Measurements from ENCODE around the gene SRPK2. TPM values are rescaled to one million over a fixed set of nuclear protein-coding genes. Genes with fewer than 3 reads are reported as not detected.

SRPK2 gene
- total RNA-seq, 1 experiment from 2014 or later = 58.2 TPM

DNA sequence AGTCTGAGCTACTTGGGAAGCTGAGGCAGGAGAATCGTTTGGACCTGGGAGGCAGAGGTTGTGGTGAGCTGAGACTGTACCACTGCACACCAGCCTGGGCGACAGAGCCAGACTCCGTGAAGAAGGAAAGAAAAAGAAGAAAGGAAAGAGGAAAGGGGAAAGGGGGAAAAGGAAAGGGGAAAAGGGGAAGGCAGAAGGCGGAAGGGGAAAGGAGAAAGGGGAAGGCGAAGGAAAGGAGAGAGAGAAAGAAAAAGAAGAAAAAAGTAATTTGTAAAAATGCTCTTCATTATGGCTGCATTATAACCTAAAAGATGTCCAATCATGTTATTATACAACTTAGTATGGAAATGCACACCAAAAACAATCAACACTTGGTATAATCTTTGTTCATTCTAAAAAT lies 110.2 kb downstream of the SRPK2 start:
- Histone ChIP-seq H3K27ac (ENCODE audit: low read length) (no peak overlapping the region), H3K4me3 (ENCODE audit: low read depth in 2 of 2, low read length in 2 of 2) (no peak overlapping the region), H3K4me1 (ENCODE audit: control insufficient read depth, insufficient read depth, low read length) (no peaks in the 10 kb centered on the region), H3K27me3 (ENCODE audit: control insufficient read depth, insufficient read depth, low read length) (no peaks in the 10 kb centered on the region), H3K9me3 (ENCODE audit: control insufficient read depth, insufficient read depth, low read depth, low read length) (no peaks in the 10 kb centered on the region), H3K36me3 (ENCODE audit: control insufficient read depth, insufficient read depth, low read length) (no peaks in the 10 kb centered on the region)
- POLR2A ChIA-PET = no interaction called here
- no peak for TF ChIP-seq TCF7L2 (IDR thresholded peaks at IDR 0.05; ENCODE audit: low read depth, low read length)
- TF ChIP-seq, protein P1, sequence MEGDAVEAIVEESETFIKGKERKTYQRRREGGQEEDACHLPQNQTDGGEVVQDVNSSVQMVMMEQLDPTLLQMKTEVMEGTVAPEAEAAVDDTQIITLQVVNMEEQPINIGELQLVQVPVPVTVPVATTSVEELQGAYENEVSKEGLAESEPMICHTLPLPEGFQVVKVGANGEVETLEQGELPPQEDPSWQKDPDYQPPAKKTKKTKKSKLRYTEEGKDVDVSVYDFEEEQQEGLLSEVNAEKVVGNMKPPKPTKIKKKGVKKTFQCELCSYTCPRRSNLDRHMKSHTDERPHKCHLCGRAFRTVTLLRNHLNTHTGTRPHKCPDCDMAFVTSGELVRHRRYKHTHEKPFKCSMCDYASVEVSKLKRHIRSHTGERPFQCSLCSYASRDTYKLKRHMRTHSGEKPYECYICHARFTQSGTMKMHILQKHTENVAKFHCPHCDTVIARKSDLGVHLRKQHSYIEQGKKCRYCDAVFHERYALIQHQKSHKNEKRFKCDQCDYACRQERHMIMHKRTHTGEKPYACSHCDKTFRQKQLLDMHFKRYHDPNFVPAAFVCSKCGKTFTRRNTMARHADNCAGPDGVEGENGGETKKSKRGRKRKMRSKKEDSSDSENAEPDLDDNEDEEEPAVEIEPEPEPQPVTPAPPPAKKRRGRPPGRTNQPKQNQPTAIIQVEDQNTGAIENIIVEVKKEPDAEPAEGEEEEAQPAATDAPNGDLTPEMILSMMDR (IDR thresholded peaks at IDR 0.05) = no peak
- BruUV-seq (replicated peaks) = no TSS peak
- no peak for DNase-seq (ENCODE audit: low read depth, low spot score)
- intact Hi-C loops (cut with micrococcal nuclease; ENCODE audit: unreplicated experiment) (no loop called here), in situ Hi-C loops (cut with HindIII; ENCODE audit: low pct_unique_long_range_greater_than_20kb, low sequenced_read_pairs) (no loop called here)
- CTCF ChIA-PET = no interaction called here
- no peak for ATAC-seq

DNA sequence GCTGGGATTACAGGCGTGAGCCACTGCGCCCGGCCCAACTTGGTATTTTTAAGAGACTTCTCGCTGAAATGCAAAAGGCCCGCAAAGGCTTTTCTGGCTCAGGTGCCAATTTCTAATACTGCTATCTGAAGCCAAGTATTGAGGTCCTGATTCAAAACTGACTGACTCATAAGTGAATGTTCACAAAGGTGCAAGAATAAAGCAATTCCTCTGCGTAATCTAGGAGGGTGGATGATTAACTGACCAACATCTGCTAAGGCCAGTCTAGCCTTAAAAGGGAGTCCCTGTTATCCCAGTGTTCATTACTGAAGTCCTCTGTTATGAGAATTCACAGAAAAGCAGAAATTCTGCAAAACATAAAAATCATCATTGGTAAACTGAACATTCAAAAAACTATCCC lies 111.4 kb downstream of the SRPK2 start:
- ChIA-PET POLR2A (no interaction called here), CTCF (no interaction called here)
- Histone ChIP-seq H3K9me3 (ENCODE audit: control insufficient read depth, insufficient read depth, low read depth, low read length) (no peaks in the 10 kb centered on the region), H3K27me3 (ENCODE audit: control insufficient read depth, insufficient read depth, low read length) (no peaks in the 10 kb centered on the region), H3K4me1 (ENCODE audit: control insufficient read depth, insufficient read depth, low read length) (no peaks in the 10 kb centered on the region), H3K4me3 (ENCODE audit: low read depth in 2 of 2, low read length in 2 of 2) (no peak overlapping the region), H3K36me3 (ENCODE audit: control insufficient read depth, insufficient read depth, low read length) (no peaks in the 10 kb centered on the region), H3K27ac (ENCODE audit: low read length) (no peak overlapping the region)
- no peak for ATAC-seq
- intact Hi-C loops (cut with micrococcal nuclease; ENCODE audit: unreplicated experiment) (no loop called here), in situ Hi-C loops (cut with HindIII; ENCODE audit: low pct_unique_long_range_greater_than_20kb, low sequenced_read_pairs) (no loop called here)
- TSS peak; percentile 57 for BruUV-seq (replicated peaks)
- no peak for DNase-seq (ENCODE audit: low read depth, low spot score)
- no peak for TF ChIP-seq POLR2AphosphoS5 (IDR thresholded peaks at IDR 0.05; ENCODE audit: low read depth, low read length)
- TF ChIP-seq, protein P1 (IDR thresholded peaks at IDR 0.05) = no peak
- TF ChIP-seq SIN3A (IDR thresholded peaks at IDR 0.05; ENCODE audit: borderline replicate concordance, insufficient read depth, low read depth, low read length) = no peak
- TF ChIP-seq, protein P2, sequence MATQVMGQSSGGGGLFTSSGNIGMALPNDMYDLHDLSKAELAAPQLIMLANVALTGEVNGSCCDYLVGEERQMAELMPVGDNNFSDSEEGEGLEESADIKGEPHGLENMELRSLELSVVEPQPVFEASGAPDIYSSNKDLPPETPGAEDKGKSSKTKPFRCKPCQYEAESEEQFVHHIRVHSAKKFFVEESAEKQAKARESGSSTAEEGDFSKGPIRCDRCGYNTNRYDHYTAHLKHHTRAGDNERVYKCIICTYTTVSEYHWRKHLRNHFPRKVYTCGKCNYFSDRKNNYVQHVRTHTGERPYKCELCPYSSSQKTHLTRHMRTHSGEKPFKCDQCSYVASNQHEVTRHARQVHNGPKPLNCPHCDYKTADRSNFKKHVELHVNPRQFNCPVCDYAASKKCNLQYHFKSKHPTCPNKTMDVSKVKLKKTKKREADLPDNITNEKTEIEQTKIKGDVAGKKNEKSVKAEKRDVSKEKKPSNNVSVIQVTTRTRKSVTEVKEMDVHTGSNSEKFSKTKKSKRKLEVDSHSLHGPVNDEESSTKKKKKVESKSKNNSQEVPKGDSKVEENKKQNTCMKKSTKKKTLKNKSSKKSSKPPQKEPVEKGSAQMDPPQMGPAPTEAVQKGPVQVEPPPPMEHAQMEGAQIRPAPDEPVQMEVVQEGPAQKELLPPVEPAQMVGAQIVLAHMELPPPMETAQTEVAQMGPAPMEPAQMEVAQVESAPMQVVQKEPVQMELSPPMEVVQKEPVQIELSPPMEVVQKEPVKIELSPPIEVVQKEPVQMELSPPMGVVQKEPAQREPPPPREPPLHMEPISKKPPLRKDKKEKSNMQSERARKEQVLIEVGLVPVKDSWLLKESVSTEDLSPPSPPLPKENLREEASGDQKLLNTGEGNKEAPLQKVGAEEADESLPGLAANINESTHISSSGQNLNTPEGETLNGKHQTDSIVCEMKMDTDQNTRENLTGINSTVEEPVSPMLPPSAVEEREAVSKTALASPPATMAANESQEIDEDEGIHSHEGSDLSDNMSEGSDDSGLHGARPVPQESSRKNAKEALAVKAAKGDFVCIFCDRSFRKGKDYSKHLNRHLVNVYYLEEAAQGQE (IDR thresholded peaks at IDR 0.05; ENCODE audit: insufficient read depth in 1 of 2, low read depth in 2 of 2, low read length in 1 of 2) = no peak
- no peak for TF ChIP-seq TCF7L2 (IDR thresholded peaks at IDR 0.05; ENCODE audit: low read depth, low read length)

GRCh38 chr7:105270117-105270516 lies 118.6 kb downstream of the SRPK2 start:
- in situ Hi-C loops (cut with HindIII; ENCODE audit: low pct_unique_long_range_greater_than_20kb, low sequenced_read_pairs) (no loop called here), intact Hi-C loops (cut with micrococcal nuclease; ENCODE audit: unreplicated experiment) (no loop called here)
- no peak for DNase-seq (ENCODE audit: low read depth, low spot score)
- Histone ChIP-seq H3K36me3 (ENCODE audit: control insufficient read depth, insufficient read depth, low read length) (no peaks in the 10 kb centered on the region), H3K27ac (ENCODE audit: low read length) (peak overlapping the region; percentile 89; the same call in 1 of the 2 replicates), H3K4me1 (ENCODE audit: control insufficient read depth, insufficient read depth, low read length) (peaks cover 22% of the 10 kb centered on the region), H3K4me3 (ENCODE audit: low read depth in 2 of 2, low read length in 2 of 2) (no peak overlapping the region), H3K9me3 (ENCODE audit: control insufficient read depth, insufficient read depth, low read depth, low read length) (no peaks in the 10 kb centered on the region), H3K27me3 (ENCODE audit: control insufficient read depth, insufficient read depth, low read length) (no peaks in the 10 kb centered on the region)
- BruUV-seq (replicated peaks) = no TSS peak
- ChIA-PET POLR2A (no interaction called here), CTCF (no interaction called here)
- TF ChIP-seq, protein P2 (IDR thresholded peaks at IDR 0.05; ENCODE audit: insufficient read depth in 1 of 2, low read depth in 2 of 2, low read length in 1 of 2) = no peak
- no peak for TF ChIP-seq TCF7L2 (IDR thresholded peaks at IDR 0.05; ENCODE audit: low read depth, low read length)
- no peak for TF ChIP-seq SIN3A (IDR thresholded peaks at IDR 0.05; ENCODE audit: borderline replicate concordance, insufficient read depth, low read depth, low read length)
- TF ChIP-seq POLR2AphosphoS5 (IDR thresholded peaks at IDR 0.05; ENCODE audit: low read depth, low read length) = no peak
- TF ChIP-seq, protein P1 (IDR thresholded peaks at IDR 0.05) = no peak
- no peak for ATAC-seq
